Calu3 (cell line): ENCODE measurements around the gene SLC35G6. TPM values are rescaled to one million over a fixed set of nuclear protein-coding genes. Genes with fewer than 3 reads are reported as not detected.
"Not testable (repeated sequence)": the region's sequence is repeated elsewhere in the genome, so short reads cannot be mapped to it uniquely, and the experiment has no call there.

ENCODE experiments used
- BruUV-seq: library from RNA; stranded (reverse); fragments of 400-500 nt; replicated peaks from 2 replicates; lab custom pipeline; 2021; lab: Mats Ljungman, UMichigan
- CTCF ChIA-PET: fragments of 300-600 bp; sonication (Branson Sonifier 250); formaldehyde crosslinking; loops from one replicate; lab custom pipeline; 2022; ENCODE audit warnings: antibody characterized with exemption; lab: Charles Lee
- DNase-seq: peaks from one replicate; pipeline ENCODE4 v3.0.0; 2022
- H3K27ac Mint-ChIP-seq: one replicate; pipeline ENCODE4 v1.8.0; 2022; ENCODE audit warnings: mixed read lengths; ENCODE audit not compliant: unreplicated experiment
- H3K27me3 Mint-ChIP-seq: one replicate; pipeline ENCODE4 v1.8.0; 2022; ENCODE audit warnings: mixed read lengths; ENCODE audit not compliant: unreplicated experiment
- H3K36me3 Mint-ChIP-seq: one replicate; pipeline ENCODE4 v1.8.0; 2022; ENCODE audit warnings: mild to moderate bottlenecking, moderate library complexity, mixed read lengths; ENCODE audit not compliant: insufficient read depth, unreplicated experiment
- H3K4me1 Mint-ChIP-seq: one replicate; pipeline ENCODE4 v1.8.0; 2022; ENCODE audit warnings: mild to moderate bottlenecking, low read depth, mixed read lengths; ENCODE audit not compliant: unreplicated experiment
- H3K4me3 Mint-ChIP-seq: one replicate; pipeline ENCODE4 v1.8.0; 2022; ENCODE audit warnings: mild to moderate bottlenecking, low read depth, moderate library complexity, mixed read lengths; ENCODE audit not compliant: unreplicated experiment
- H3K9me3 Mint-ChIP-seq: one replicate; pipeline ENCODE4 v1.8.0; 2022; ENCODE audit warnings: low read depth, mixed read lengths; ENCODE audit not compliant: unreplicated experiment
- CTCF ChIP-seq: fragments of 200-600 bp; IDR thresholded peaks from one replicate; pipeline ENCODE4 v1.8.0; 2022; ENCODE audit warnings: antibody characterized with exemption; ENCODE audit not compliant: unreplicated experiment
- intact Hi-C: fragments of 100-400 bp; cut with micrococcal nuclease; formaldehyde crosslinking; loops from one replicate; pipeline ENCODE4 v1.10.0; 2022; ENCODE audit not compliant: unreplicated experiment
- total RNA-seq: library from RNA; stranded (reverse); gene quantifications from 2 replicates; pipeline ENCODE4 v1.2.3, GENCODE V29; 2022

SLC35G6 gene
- total RNA-seq, 1 experiment from 2014 or later = not detected

DNA sequence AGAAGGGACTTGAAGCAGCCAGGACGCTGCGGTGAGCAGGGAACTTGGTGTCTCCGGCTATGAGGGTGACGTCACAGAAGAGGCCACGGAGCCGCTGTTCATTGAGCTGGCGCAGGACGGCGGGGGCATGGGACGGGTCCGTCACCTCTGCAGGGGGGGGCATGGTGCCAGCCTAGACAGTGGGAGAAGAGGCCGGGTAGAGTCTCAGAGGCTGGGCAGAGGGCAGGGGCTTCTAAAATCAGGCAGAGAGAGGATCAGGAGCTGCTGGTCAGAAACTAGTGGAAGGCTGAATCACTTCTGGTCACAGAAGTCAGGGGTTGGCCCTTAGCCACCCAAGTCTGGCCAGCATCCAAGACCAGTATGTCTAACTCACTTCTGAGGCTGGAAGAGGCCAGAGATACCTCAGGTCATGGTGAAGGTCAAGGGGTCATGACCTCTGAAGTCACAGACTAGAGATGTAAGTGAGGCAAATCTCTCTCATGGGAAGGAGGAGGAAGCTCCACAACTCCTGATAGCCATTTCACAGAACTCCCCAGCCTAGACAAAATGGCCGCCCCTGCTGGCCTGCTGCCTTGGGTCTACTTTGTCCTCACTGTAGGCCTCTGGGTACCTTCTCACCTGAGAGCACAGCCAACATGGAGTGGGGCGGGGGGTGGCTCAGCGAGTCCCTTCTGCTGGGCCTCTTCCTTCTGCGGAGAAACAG lies 14.5 kb upstream of the SLC35G6 start:
- no peak for DNase-seq
- no peak for TF ChIP-seq CTCF
- intact Hi-C loops = no loop called here
- no peaks in the 10 kb centered on the region for H3K27me3 Mint-ChIP-seq
- H3K4me1 Mint-ChIP-seq = no peaks in the 10 kb centered on the region
- CTCF ChIA-PET = no interaction called here
- H3K9me3 Mint-ChIP-seq = no peaks in the 10 kb centered on the region
- peaks cover 15% of the 10 kb centered on the region for H3K36me3 Mint-ChIP-seq
- no peak overlapping the region for H3K4me3 Mint-ChIP-seq
- no TSS peak for BruUV-seq
- H3K27ac Mint-ChIP-seq = no peak overlapping the region

DNA sequence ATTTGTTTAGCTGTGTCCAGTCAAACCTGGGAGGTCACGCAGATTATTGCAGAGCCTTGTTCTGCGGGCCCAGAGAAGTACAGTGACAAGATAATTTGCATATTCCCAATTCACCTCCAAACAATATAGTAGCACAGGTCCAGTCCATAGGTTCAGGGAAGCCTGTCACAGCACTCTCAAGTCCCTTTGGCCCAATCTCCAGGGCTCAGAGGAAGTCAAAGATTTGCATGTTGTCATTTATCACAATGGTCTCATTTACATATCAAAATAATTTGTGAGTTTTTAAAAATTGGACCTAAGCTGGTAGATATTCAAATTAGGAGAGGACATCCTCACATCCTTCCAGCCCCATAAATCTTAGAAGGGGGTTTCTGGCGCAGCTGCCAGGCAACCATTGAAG lies 13.7 kb upstream of the SLC35G6 start:
- CTCF ChIA-PET = no interaction called here
- BruUV-seq = no TSS peak
- Mint-ChIP-seq H3K36me3 (peaks cover 15% of the 10 kb centered on the region), H3K27me3 (no peaks in the 10 kb centered on the region), H3K4me3 (no peak overlapping the region), H3K4me1 (no peaks in the 10 kb centered on the region), H3K27ac (no peak overlapping the region), H3K9me3 (no peaks in the 10 kb centered on the region)
- intact Hi-C loops = no loop called here
- no peak for TF ChIP-seq CTCF
- no peak for DNase-seq

GRCh38 chr17:7468290-7468689 lies 13.0 kb upstream of the SLC35G6 start:
- H3K27ac Mint-ChIP-seq = no peak overlapping the region
- CTCF ChIA-PET = no interaction called here
- no peak for DNase-seq
- no peaks in the 10 kb centered on the region for H3K4me1 Mint-ChIP-seq
- H3K36me3 Mint-ChIP-seq = peaks cover 15% of the 10 kb centered on the region
- no peak for TF ChIP-seq CTCF
- H3K27me3 Mint-ChIP-seq = no peaks in the 10 kb centered on the region
- intact Hi-C loops = no loop called here
- H3K4me3 Mint-ChIP-seq = no peak overlapping the region
- no peaks in the 10 kb centered on the region for H3K9me3 Mint-ChIP-seq
- no TSS peak for BruUV-seq

DNA sequence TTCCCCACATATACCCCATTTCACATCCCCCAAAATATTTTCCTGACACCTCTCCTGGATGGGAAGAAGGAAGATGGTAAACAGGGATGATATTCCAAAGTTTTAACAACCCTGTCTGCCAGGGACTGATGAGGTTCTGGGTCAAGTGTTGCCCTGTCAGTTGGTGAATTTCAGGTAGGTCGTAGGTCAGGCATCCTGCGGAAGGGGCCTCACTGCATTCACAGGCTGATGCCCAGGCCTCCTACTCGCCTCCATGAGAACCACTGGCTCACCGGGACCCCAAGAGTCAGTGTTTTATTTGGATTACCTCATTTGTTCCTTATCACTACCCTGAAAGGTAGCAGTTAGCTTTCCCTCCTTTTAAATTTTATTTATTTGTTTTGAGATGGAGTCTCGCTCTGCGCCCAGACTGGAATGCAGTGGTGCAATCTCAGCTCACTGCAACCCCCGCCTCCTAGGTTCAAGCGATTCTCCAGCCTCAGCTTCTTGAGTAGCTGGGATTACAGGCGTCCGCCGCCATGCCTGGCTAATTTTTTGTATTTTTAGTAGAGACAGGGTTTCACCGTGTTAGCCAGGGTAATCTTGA lies 12.3 kb upstream of the SLC35G6 start:
- BruUV-seq = no TSS peak

DNA sequence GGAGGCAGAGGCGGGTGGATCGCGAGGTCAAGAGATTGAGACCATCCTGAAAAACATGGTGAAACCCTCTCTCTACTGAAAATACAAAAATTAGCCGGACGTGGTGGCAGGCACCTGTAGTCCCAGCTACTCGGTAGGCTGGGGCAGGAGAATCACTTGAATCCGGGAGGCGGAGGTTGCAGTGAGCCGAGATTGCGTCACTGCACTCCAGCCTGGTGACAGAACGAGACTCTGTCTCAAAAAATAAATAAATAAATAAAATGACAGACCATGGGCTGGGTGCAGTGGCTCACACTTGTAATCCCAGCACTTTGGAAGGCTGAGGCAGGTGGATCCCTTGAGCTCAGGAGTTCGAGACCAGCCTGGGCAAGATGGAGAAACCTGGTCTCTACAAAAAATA lies 11.4 kb upstream of the SLC35G6 start:
- DNase-seq, H3K27me3 Mint-ChIP-seq, BruUV-seq, H3K4me3 Mint-ChIP-seq, H3K27ac Mint-ChIP-seq, intact Hi-C loops, H3K9me3 Mint-ChIP-seq, H3K4me1 Mint-ChIP-seq, CTCF ChIA-PET: not testable (repeated sequence)
- H3K36me3 Mint-ChIP-seq = peaks cover 15% of the 10 kb centered on the region

More for the DNA sequence above, 12.3 kb upstream of the SLC35G6 start:
- H3K9me3 Mint-ChIP-seq = no peaks in the 10 kb centered on the region
- DNase-seq = no peak
- H3K27ac Mint-ChIP-seq = no peak overlapping the region
- no peaks in the 10 kb centered on the region for H3K27me3 Mint-ChIP-seq
- CTCF ChIA-PET = no interaction called here
- intact Hi-C loops = no loop called here
- H3K36me3 Mint-ChIP-seq = peaks cover 15% of the 10 kb centered on the region
- no peaks in the 10 kb centered on the region for H3K4me1 Mint-ChIP-seq
- H3K4me3 Mint-ChIP-seq = no peak overlapping the region
- no peak for TF ChIP-seq CTCF

- H3K27me3 Mint-ChIP-seq, intact Hi-C loops, CTCF ChIA-PET, H3K4me1 Mint-ChIP-seq, H3K4me3 Mint-ChIP-seq, H3K9me3 Mint-ChIP-seq, H3K27ac Mint-ChIP-seq, DNase-seq, BruUV-seq: not testable (repeated sequence)
- H3K36me3 Mint-ChIP-seq = peaks cover 13% of the 10 kb centered on the region
Observed at GRCh38 chr17:7470457-7470973, 10.7 kb upstream of the SLC35G6 start.
